HUDEP-2 (cell line): ENCODE measurements around the gene MSANTD3.
A peak's percentile ranks its signal among the peaks of the same experiment; 100 is the strongest.
"Not testable (repeated sequence)": the region's sequence is repeated elsewhere in the genome, so short reads cannot be mapped to it uniquely, and the experiment has no call there.

Experiments
- DNase-seq, 76 experiments: peaks; one replicate each; lab custom pipeline; 2025; ENCODE audit not compliant: unreplicated experiment in 76 of 76; lab: John Stamatoyannopoulos, UW

MSANTD3 gene

GRCh38 chr9:100427366-100428263 lies 672 bp downstream of the MSANTD3 start:
- peak in 27 of 76 experiments; percentile 7 to 55 (median 23) for DNase-seq

GRCh38 chr9:100428871-100429654 lies 2.1 kb downstream of the MSANTD3 start:
- no peak for DNase-seq

- DNase-seq = no peak
Measured at GRCh38 chr9:100430286-100430940, 3.5 kb downstream of the MSANTD3 start.

- no peak for DNase-seq
Measured at GRCh38 chr9:100431886-100432285, 4.9 kb downstream of the MSANTD3 start.

GRCh38 chr9:100432736-100433135 lies 5.8 kb downstream of the MSANTD3 start:
- no peak for DNase-seq

GRCh38 chr9:100436571-100436970 lies 9.6 kb downstream of the MSANTD3 start:
- no peak for DNase-seq

- DNase-seq = peak in 66 of 76 experiments; percentile 1 to 75 (median 39)
Measured at GRCh38 chr9:100437860-100438805, 11.2 kb downstream of the MSANTD3 start.

GRCh38 chr9:100440071-100440470 lies 13.1 kb downstream of the MSANTD3 start:
- no peak for DNase-seq

- not testable (repeated sequence) for DNase-seq
Measured at GRCh38 chr9:100440487-100440886, 13.5 kb downstream of the MSANTD3 start.

- DNase-seq = no peak
Measured at GRCh38 chr9:100441911-100442361, 15.0 kb downstream of the MSANTD3 start.

GRCh38 chr9:100443781-100444768 lies 17.1 kb downstream of the MSANTD3 start:
- no peak for DNase-seq

- DNase-seq = no peak
Measured at GRCh38 chr9:100445161-100445902, 18.4 kb downstream of the MSANTD3 start.

- no peak for DNase-seq
Measured at GRCh38 chr9:100445903-100446549, 19.1 kb downstream of the MSANTD3 start.

- no peak for DNase-seq
Measured at GRCh38 chr9:100447041-100447440, 20.1 kb downstream of the MSANTD3 start.

GRCh38 chr9:100448266-100448665 lies 21.3 kb downstream of the MSANTD3 start:
- DNase-seq = no peak

- no peak for DNase-seq
Measured at GRCh38 chr9:100449420-100449819, 22.5 kb downstream of the MSANTD3 start.

- DNase-seq = no peak
Measured at GRCh38 chr9:100452894-100453293, 26.0 kb downstream of the MSANTD3 start.

GRCh38 chr9:100455470-100455869 lies 28.5 kb downstream of the MSANTD3 start:
- DNase-seq = no peak
